GM12864 (cell line): ENCODE data around the gene MIX23.
A peak's percentile ranks its signal among the peaks of the same experiment; 100 is the strongest.

Experiments
- DNase-seq: peaks from one replicate; pipeline ENCODE4 v3.0.0-alpha.2; 2011; ENCODE audit warnings: low read depth
- H3K4me3 ChIP-seq: 2 replicates; pipeline ENCODE4 v1.5.1; 2011; ENCODE audit warnings: mild to moderate bottlenecking, low read depth, low read length, control low read depth
- TF ChIP-seq, protein P1 (sequence below): IDR thresholded peaks from 2 replicates; pipeline ENCODE4 v1.5.1; 2011; ENCODE audit warnings: low read depth, mild to moderate bottlenecking, moderate library complexity, low read length, control low read depth, inconsistent platforms; ENCODE audit errors: missing control alignments

MIX23 gene

DNA sequence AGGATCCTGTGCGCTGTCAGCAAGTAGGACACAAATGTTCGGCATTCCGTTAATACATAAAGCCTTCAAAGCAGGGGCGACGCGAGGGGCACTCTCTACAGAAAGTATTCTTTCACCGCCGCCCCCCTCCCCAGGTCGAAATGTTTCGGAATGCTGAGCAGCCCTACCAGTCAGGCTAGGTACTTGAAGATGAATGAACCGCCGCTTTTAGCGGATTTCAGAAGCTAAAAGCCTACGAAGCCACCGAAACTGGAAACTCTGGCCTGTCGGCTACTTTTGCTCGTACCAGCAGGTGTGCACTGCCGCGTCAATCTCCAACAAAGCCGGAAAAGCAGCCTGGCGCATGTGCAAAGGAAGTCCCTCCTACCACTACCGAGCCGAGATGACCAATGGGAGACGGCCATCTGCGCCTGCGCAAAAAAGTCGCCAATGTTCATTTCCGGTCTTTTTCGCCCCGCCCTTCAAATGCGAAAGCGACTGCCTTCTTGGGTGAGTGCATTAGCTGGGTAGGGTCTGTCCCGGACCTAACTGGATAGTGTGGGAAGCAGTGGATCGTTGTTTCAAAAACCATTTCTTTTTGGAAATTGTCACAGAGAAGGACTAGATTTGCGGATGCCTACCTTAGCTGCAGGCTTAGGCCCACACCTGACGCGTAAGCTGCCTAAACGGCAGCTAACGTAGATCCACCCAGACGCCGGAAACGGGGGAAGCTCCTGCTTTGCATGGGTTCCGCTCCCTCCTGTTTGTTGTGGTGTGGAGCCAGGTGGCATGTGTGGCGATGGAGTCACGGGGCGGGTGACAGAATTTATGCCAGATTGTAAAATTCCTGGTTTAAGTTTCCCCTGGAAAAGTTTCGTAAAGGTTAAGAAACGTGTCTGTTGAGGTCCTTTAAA is 33.0 kb upstream of the MIX23 start, which contains the start of gene WDR5B:
Gene WDR5B (minus strand): TSS at position 301 of the 893 bp plus-strand sequence. CDS start 534 bp downstream, outside the sequence.
- peak within 1 kb of the TSS; percentile 77 for H3K4me3 ChIP-seq
- peak; percentile 98 for DNase-seq
- TF ChIP-seq, protein P1, sequence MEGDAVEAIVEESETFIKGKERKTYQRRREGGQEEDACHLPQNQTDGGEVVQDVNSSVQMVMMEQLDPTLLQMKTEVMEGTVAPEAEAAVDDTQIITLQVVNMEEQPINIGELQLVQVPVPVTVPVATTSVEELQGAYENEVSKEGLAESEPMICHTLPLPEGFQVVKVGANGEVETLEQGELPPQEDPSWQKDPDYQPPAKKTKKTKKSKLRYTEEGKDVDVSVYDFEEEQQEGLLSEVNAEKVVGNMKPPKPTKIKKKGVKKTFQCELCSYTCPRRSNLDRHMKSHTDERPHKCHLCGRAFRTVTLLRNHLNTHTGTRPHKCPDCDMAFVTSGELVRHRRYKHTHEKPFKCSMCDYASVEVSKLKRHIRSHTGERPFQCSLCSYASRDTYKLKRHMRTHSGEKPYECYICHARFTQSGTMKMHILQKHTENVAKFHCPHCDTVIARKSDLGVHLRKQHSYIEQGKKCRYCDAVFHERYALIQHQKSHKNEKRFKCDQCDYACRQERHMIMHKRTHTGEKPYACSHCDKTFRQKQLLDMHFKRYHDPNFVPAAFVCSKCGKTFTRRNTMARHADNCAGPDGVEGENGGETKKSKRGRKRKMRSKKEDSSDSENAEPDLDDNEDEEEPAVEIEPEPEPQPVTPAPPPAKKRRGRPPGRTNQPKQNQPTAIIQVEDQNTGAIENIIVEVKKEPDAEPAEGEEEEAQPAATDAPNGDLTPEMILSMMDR: peak; percentile 15

GRCh38 chr3:122415104-122415744 is 32.2 kb upstream of the MIX23 start:
- TF ChIP-seq, protein P1: no peak
- DNase-seq: peak; percentile 62
- peak overlapping the region; percentile 77 for H3K4me3 ChIP-seq

- H3K4me3 ChIP-seq: no peak overlapping the region; the same call in 1 of the 2 replicates
- TF ChIP-seq, protein P1: no peak
- no peak for DNase-seq
These were observed 31.4 kb upstream of the MIX23 start for GRCh38 chr3:122414391-122414790.

- DNase-seq: no peak
- TF ChIP-seq, protein P1: no peak
- no peak overlapping the region for H3K4me3 ChIP-seq
These were observed 27.6 kb upstream of the MIX23 start for GRCh38 chr3:122410639-122411038.

GRCh38 chr3:122410111-122410510 is 27.1 kb upstream of the MIX23 start:
- no peak for DNase-seq
- H3K4me3 ChIP-seq: no peak overlapping the region
- TF ChIP-seq, protein P1: no peak

GRCh38 chr3:122409446-122409845 is 26.4 kb upstream of the MIX23 start:
- peak overlapping the region; percentile 8 for H3K4me3 ChIP-seq
- no peak for DNase-seq
- TF ChIP-seq, protein P1: no peak
